ENCODE results near the gene TRIM14.

TRIM14 gene

GRCh38 chr9:98118640-98119601, at the start of gene TRIM14:
TRIM14 (minus strand) TSS chr9:98119222; CDS start chr9:98119188, 34 bp downstream.
- peak; percentile 85 for DNase-seq

- DNase-seq = peak; percentile 44
These were observed 49.2 kb upstream of the TRIM14 start for GRCh38 chr9:98168153-98168780.

GRCh38 chr9:98164912-98165311, 45.9 kb upstream of the TRIM14 start:
- peak; percentile 50 for DNase-seq

- DNase-seq = peak; percentile 40
These were observed 43.6 kb upstream of the TRIM14 start for GRCh38 chr9:98162613-98163012.

GRCh38 chr9:98161851-98162250, 42.8 kb upstream of the TRIM14 start:
- peak; percentile 14 for DNase-seq

GRCh38 chr9:98159790-98160189, 40.8 kb upstream of the TRIM14 start:
- DNase-seq = no peak

GRCh38 chr9:98159301-98159700, 40.3 kb upstream of the TRIM14 start:
- DNase-seq = no peak

GRCh38 chr9:98158071-98158831, 39.2 kb upstream of the TRIM14 start:
- DNase-seq = no peak

GRCh38 chr9:98157372-98157771, 38.4 kb upstream of the TRIM14 start:
- DNase-seq = no peak

- DNase-seq = no peak
These were observed 35.7 kb upstream of the TRIM14 start for GRCh38 chr9:98154678-98155077.

- no peak for DNase-seq
These were observed 33.5 kb upstream of the TRIM14 start for GRCh38 chr9:98152526-98152925.

- DNase-seq = no peak
These were observed 31.7 kb upstream of the TRIM14 start for GRCh38 chr9:98150721-98151120.

- no peak for DNase-seq
These were observed 31.1 kb upstream of the TRIM14 start for GRCh38 chr9:98150164-98150563.

- DNase-seq = no peak
These were observed 30.4 kb upstream of the TRIM14 start for GRCh38 chr9:98149422-98149821.

GRCh38 chr9:98148486-98148885, 29.5 kb upstream of the TRIM14 start:
- no peak for DNase-seq

- no peak for DNase-seq
These were observed 28.6 kb upstream of the TRIM14 start for GRCh38 chr9:98147582-98147981.

GRCh38 chr9:98146101-98146991, 27.3 kb upstream of the TRIM14 start:
- DNase-seq = peak; percentile 80

GRCh38 chr9:98144631-98145030, 25.6 kb upstream of the TRIM14 start:
- DNase-seq = no peak

GRCh38 chr9:98144076-98144475, 25.1 kb upstream of the TRIM14 start:
- no peak for DNase-seq

- no peak for DNase-seq
These were observed 24.0 kb upstream of the TRIM14 start for GRCh38 chr9:98142925-98143481.

- no peak for DNase-seq
These were observed 23.3 kb upstream of the TRIM14 start for GRCh38 chr9:98142182-98142907.
